Measurements from ENCODE around the gene PCYOX1L.

Gene PCYOX1L

DNA sequence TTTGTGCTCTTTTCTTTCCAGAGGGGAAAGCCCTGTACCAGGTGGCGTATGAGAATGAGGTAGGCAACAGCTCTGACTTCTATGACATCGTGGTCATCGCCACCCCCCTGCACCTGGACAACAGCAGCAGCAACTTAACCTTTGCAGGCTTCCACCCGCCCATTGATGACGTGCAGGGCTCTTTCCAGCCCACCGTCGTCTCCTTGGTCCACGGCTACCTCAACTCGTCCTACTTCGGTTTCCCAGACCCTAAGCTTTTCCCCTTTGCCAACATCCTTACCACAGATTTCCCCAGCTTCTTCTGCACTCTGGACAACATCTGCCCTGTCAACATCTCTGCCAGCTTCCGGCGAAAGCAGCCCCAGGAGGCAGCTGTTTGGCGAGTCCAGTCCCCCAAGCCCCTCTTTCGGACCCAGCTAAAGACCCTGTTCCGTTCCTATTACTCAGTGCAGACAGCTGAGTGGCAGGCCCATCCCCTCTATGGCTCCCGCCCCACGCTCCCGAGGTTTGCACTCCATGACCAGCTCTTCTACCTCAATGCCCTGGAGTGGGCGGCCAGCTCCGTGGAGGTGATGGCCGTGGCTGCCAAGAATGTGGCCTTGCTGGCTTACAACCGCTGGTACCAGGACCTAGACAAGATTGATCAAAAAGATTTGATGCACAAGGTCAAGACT, 10.3 kb downstream of the PCYOX1L start:
- H3K4me1 ChIP-seq (ENCODE audit: insufficient read depth, poor library complexity, severe bottlenecking) = no peaks in the 10 kb centered on the region
- H3K27me3 ChIP-seq (ENCODE audit: insufficient read depth, poor library complexity, severe bottlenecking) = no peaks in the 10 kb centered on the region
- H3K36me3 ChIP-seq (ENCODE audit: low read depth) = no peaks in the 10 kb centered on the region
- no peak for TF ChIP-seq CTCF (IDR thresholded peaks at IDR 0.05; ENCODE audit: poor library complexity, severe bottlenecking)
- no peaks in the 10 kb centered on the region for H3K9me3 ChIP-seq (ENCODE audit: severe bottlenecking)
- DNase-seq (ENCODE audit: low spot score) = peak; percentile 55
- no peak for ATAC-seq (ENCODE audit: low read depth)
- no peak overlapping the region for H3K27ac ChIP-seq (ENCODE audit: poor library complexity, severe bottlenecking)
- no peak overlapping the region for H3K4me3 ChIP-seq (ENCODE audit: severe bottlenecking)

GRCh38 chr5:149370878-149371277, 13.0 kb downstream of the PCYOX1L start:
- H3K4me3 ChIP-seq (ENCODE audit: severe bottlenecking) = no peak overlapping the region
- H3K36me3 ChIP-seq (ENCODE audit: low read depth) = no peaks in the 10 kb centered on the region
- no peak for ATAC-seq (ENCODE audit: low read depth)
- no peak for TF ChIP-seq CTCF (IDR thresholded peaks at IDR 0.05; ENCODE audit: poor library complexity, severe bottlenecking)
- H3K4me1 ChIP-seq (ENCODE audit: insufficient read depth, poor library complexity, severe bottlenecking) = no peaks in the 10 kb centered on the region
- DNase-seq (ENCODE audit: low spot score) = peak; percentile 33
- H3K27ac ChIP-seq (ENCODE audit: poor library complexity, severe bottlenecking) = no peak overlapping the region
- no peaks in the 10 kb centered on the region for H3K27me3 ChIP-seq (ENCODE audit: insufficient read depth, poor library complexity, severe bottlenecking)
- H3K9me3 ChIP-seq (ENCODE audit: severe bottlenecking) = no peaks in the 10 kb centered on the region

GRCh38 chr5:149371296-149371962, 13.6 kb downstream of the PCYOX1L start:
- H3K4me1 ChIP-seq (ENCODE audit: insufficient read depth, poor library complexity, severe bottlenecking) = no peaks in the 10 kb centered on the region
- no peak overlapping the region for H3K27ac ChIP-seq (ENCODE audit: poor library complexity, severe bottlenecking)
- no peaks in the 10 kb centered on the region for H3K9me3 ChIP-seq (ENCODE audit: severe bottlenecking)
- TF ChIP-seq CTCF (IDR thresholded peaks at IDR 0.05; ENCODE audit: poor library complexity, severe bottlenecking) = peak; percentile 95
- ATAC-seq (ENCODE audit: low read depth) (peak; percentile 85), DNase-seq (ENCODE audit: low spot score) (peak; percentile 77)
- H3K27me3 ChIP-seq (ENCODE audit: insufficient read depth, poor library complexity, severe bottlenecking) = no peaks in the 10 kb centered on the region
- H3K4me3 ChIP-seq (ENCODE audit: severe bottlenecking) = no peak overlapping the region
- H3K36me3 ChIP-seq (ENCODE audit: low read depth) = no peaks in the 10 kb centered on the region

DNA sequence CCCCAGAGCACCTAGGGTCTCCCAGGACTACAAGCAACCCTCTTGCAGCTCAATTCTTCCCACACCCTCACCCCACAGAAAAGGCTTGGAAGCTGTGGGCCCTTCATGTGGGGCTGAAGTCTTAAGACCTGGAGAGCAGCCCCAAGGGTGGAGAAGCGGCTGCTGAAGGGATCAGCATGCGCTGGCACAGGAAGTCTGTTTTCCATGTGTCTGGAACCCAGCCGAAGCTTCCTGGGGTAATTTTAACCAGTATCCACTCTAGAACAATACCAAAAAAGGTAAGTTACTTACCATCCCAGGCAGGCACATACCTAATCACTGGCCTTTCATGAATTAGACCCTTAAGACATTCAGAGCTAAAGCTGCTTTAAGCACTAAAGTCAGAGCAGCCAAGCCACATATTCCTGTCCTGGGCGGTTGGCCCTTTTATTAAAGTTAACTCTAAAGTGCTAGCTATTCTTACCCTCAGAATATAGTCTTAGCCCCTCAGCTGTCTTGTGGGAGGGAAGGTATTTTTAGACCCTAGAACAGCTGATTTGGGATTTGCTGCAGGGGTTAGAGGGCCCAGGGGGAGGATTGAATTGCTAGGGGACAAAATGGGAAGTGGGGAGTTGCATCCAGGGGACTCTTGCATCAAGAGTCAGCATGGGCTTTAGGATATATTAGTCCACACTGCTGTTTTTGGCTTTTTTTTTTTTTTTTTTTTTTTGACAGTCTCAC, 14.4 kb downstream of the PCYOX1L start:
- no peak for ATAC-seq (ENCODE audit: low read depth)
- H3K9me3 ChIP-seq (ENCODE audit: severe bottlenecking) = no peaks in the 10 kb centered on the region
- H3K4me1 ChIP-seq (ENCODE audit: insufficient read depth, poor library complexity, severe bottlenecking) = no peaks in the 10 kb centered on the region
- TF ChIP-seq CTCF (IDR thresholded peaks at IDR 0.05; ENCODE audit: poor library complexity, severe bottlenecking) = no peak
- DNase-seq (ENCODE audit: low spot score) = peak; percentile 27
- H3K36me3 ChIP-seq (ENCODE audit: low read depth) = no peaks in the 10 kb centered on the region
- no peak overlapping the region for H3K27ac ChIP-seq (ENCODE audit: poor library complexity, severe bottlenecking)
- H3K27me3 ChIP-seq (ENCODE audit: insufficient read depth, poor library complexity, severe bottlenecking) = no peaks in the 10 kb centered on the region
- no peak overlapping the region for H3K4me3 ChIP-seq (ENCODE audit: severe bottlenecking)
